Suprapubic skin (tissue), 4 donors: Measurements from ENCODE around the gene MYL12A.

Experiments
- EP300 ChIP-seq: sonication (generic); formaldehyde crosslinking; IDR thresholded peaks from one replicate; pipeline ENCODE4 v1.6.1; 2017; ENCODE audit warnings: antibody characterized with exemption
- POLR2A ChIP-seq, 2 donors: fragments of 450-650 bp; IDR thresholded peaks; one replicate each; pipeline ENCODE4 v1.6.1; 2017; ENCODE audit warnings: antibody characterized with exemption in 2 of 2, mild to moderate bottlenecking in 2 of 2, moderate library complexity in 2 of 2
- POLR2AphosphoS5 ChIP-seq, 3 donors: sonication (generic); formaldehyde crosslinking; IDR thresholded peaks; one replicate each; pipeline ENCODE4 v1.6.1; 2017; ENCODE audit warnings: antibody characterized with exemption in 3 of 3
- TF ChIP-seq, protein P1 (sequence below), 2 donors: fragments of 200-600 bp in 1 of 2; fragments of 450-650 bp in 1 of 2; sonication (generic) in 1 of 2; IDR thresholded peaks; one replicate each; pipeline ENCODE4 v1.5.1; 2016 to 2019; ENCODE audit warnings: antibody characterized with exemption in 2 of 2, mild to moderate bottlenecking in 1 of 2, moderate library complexity in 1 of 2

DNA sequence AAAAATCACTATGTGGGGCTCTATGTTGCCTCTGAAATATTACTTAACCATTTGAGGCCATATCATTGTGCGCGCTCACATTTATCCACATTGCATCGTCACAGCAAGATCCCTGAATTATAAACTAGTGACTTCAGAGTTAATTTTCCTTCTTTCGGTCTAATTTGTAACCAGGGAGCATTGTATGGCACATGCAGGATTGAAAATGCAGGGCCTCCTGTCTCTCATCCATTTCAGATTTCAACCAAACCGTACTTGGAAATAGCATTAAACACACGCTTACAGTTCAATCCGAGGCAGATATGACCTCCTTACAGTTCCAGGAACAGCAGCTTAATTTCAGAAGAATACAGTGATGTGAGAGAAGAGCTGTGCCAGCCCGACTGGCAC is 28.4 kb upstream of the MYL12A start:
- TF ChIP-seq POLR2AphosphoS5 (IDR thresholded peaks at IDR 0.05) = no peak
- TF ChIP-seq, protein P1, sequence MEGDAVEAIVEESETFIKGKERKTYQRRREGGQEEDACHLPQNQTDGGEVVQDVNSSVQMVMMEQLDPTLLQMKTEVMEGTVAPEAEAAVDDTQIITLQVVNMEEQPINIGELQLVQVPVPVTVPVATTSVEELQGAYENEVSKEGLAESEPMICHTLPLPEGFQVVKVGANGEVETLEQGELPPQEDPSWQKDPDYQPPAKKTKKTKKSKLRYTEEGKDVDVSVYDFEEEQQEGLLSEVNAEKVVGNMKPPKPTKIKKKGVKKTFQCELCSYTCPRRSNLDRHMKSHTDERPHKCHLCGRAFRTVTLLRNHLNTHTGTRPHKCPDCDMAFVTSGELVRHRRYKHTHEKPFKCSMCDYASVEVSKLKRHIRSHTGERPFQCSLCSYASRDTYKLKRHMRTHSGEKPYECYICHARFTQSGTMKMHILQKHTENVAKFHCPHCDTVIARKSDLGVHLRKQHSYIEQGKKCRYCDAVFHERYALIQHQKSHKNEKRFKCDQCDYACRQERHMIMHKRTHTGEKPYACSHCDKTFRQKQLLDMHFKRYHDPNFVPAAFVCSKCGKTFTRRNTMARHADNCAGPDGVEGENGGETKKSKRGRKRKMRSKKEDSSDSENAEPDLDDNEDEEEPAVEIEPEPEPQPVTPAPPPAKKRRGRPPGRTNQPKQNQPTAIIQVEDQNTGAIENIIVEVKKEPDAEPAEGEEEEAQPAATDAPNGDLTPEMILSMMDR (IDR thresholded peaks at IDR 0.05) = no peak
- no peak for TF ChIP-seq POLR2A (IDR thresholded peaks at IDR 0.05)
- no peak for TF ChIP-seq EP300
